HEK293 (cell line): ENCODE data around the gene ISOC1.

ENCODE experiments used
- CTCF ChIA-PET: fragments of 350-600 bp; formaldehyde crosslinking; extraction: SDS; loops from one replicate; lab custom pipeline; 2021; ENCODE audit warnings: antibody characterized with exemption; lab: Yijun Ruan, JAX
- POLR2A ChIA-PET: fragments of 300-600 bp; formaldehyde crosslinking; extraction: SDS; loops from one replicate; lab custom pipeline; 2020; ENCODE audit warnings: antibody characterized with exemption, inconsistent platforms; lab: Yijun Ruan, JAX
- H3K27ac ChIP-seq: fragments of 200-500 bp; sonication (Bioruptor generic); 2 replicates; pipeline ENCODE4 v1.5.1; 2014; ENCODE audit warnings: low read depth, low read length, control low read depth, inconsistent platforms; ENCODE audit errors: extremely low read depth
- H3K36me3 ChIP-seq, 2 experiments: fragments of 200-500 bp in 1 of 2; sonication (Bioruptor generic) in 1 of 2; 1 replicate in 1 of 2; 2 replicates in 1 of 2; pipeline ENCODE4 v1.5.1; 2014 to 2017; ENCODE audit warnings: inconsistent platforms in 2 of 2, low read length in 2 of 2; ENCODE audit not compliant: control insufficient read depth in 2 of 2, insufficient read depth in 1 of 2
- H3K4me1 ChIP-seq: fragments of 200-500 bp; sonication (Bioruptor generic); 2 replicates; pipeline ENCODE4 v1.5.1; 2014; ENCODE audit warnings: mild to moderate bottlenecking, low read length, inconsistent platforms; ENCODE audit not compliant: control insufficient read depth, insufficient read depth
- H3K4me3 ChIP-seq: 2 replicates; pipeline ENCODE4 v1.5.1; 2011; ENCODE audit warnings: low read depth, mild to moderate bottlenecking, control low read depth, low read length, moderate library complexity
- H3K9me3 ChIP-seq: fragments of 200-500 bp; sonication (Bioruptor generic); 2 replicates; pipeline ENCODE4 v1.5.1; 2014; ENCODE audit warnings: low read depth, low read length, inconsistent platforms; ENCODE audit not compliant: control insufficient read depth, insufficient read depth
- GFI1B ChIP-seq: fragments of 450-650 bp; formaldehyde crosslinking; IDR thresholded peaks from 2 replicates; pipeline ENCODE4 v1.5.1; 2016; ENCODE audit warnings: missing biosample characterization, missing genetic modification characterization
- GLI4 ChIP-seq: fragments of 450-650 bp; formaldehyde crosslinking; IDR thresholded peaks from 2 replicates; pipeline ENCODE4 v1.5.1; 2016; ENCODE audit warnings: missing biosample characterization, missing genetic modification characterization
- HOXC10 ChIP-seq: sonication (generic); formaldehyde crosslinking; IDR thresholded peaks from 2 replicates; pipeline ENCODE4 v1.8.1; 2023; ENCODE audit warnings: mild to moderate bottlenecking, missing genetic modification reagents
- MZF1 ChIP-seq: fragments of 450-650 bp; formaldehyde crosslinking; IDR thresholded peaks from 2 replicates; pipeline ENCODE4 v1.5.1; 2017; ENCODE audit warnings: missing biosample characterization, missing genetic modification characterization, borderline replicate concordance
- RBAK ChIP-seq: fragments of 450-650 bp; formaldehyde crosslinking; IDR thresholded peaks from 2 replicates; pipeline ENCODE4 v1.5.1; 2016; ENCODE audit warnings: missing biosample characterization, missing genetic modification characterization
- SP2 ChIP-seq: fragments of 450-650 bp; formaldehyde crosslinking; IDR thresholded peaks from 2 replicates; pipeline ENCODE4 v1.5.1; 2016; ENCODE audit warnings: missing biosample characterization, missing genetic modification characterization
- ZBTB21 ChIP-seq: fragments of 450-650 bp; formaldehyde crosslinking; IDR thresholded peaks from 2 replicates; pipeline ENCODE4 v1.5.1; 2017; ENCODE audit warnings: missing biosample characterization, missing genetic modification characterization
- ZFP3 ChIP-seq: fragments of 450-650 bp; formaldehyde crosslinking; IDR thresholded peaks from 2 replicates; pipeline ENCODE4 v1.5.1; 2016; ENCODE audit warnings: low read depth, missing biosample characterization, missing genetic modification characterization
- ZNF10 ChIP-seq: fragments of 450-650 bp; formaldehyde crosslinking; IDR thresholded peaks from 2 replicates; pipeline ENCODE4 v1.5.1; 2017; ENCODE audit warnings: missing biosample characterization, missing genetic modification characterization
- ZNF121 ChIP-seq: fragments of 450-650 bp; formaldehyde crosslinking; IDR thresholded peaks from 2 replicates; pipeline ENCODE4 v1.5.1; 2016; ENCODE audit warnings: missing biosample characterization, missing genetic modification characterization
- ZNF292 ChIP-seq: fragments of 450-650 bp; formaldehyde crosslinking; IDR thresholded peaks from 2 replicates; pipeline ENCODE4 v1.5.1; 2016; ENCODE audit warnings: low read depth, missing biosample characterization, missing genetic modification characterization, borderline replicate concordance
- ZNF341 ChIP-seq: fragments of 450-650 bp; formaldehyde crosslinking; IDR thresholded peaks from 2 replicates; pipeline ENCODE4; 2016; ENCODE audit warnings: low read depth, missing biosample characterization, missing genetic modification characterization
- ZNF426 ChIP-seq: fragments of 450-650 bp; formaldehyde crosslinking; IDR thresholded peaks from 2 replicates; pipeline ENCODE4 v1.5.1; 2017; ENCODE audit warnings: missing biosample characterization, missing genetic modification characterization, mild to moderate bottlenecking, inconsistent platforms, moderate library complexity
- ZNF510 ChIP-seq: fragments of 450-650 bp; formaldehyde crosslinking; IDR thresholded peaks from 2 replicates; pipeline ENCODE4 v1.5.1; 2018; ENCODE audit warnings: mild to moderate bottlenecking, missing genetic modification characterization, missing biosample characterization; ENCODE audit not compliant: insufficient replicate concordance
- ZNF530 ChIP-seq: fragments of 450-650 bp; formaldehyde crosslinking; IDR thresholded peaks from 2 replicates; pipeline ENCODE4 v1.5.1; 2016; ENCODE audit warnings: low read depth, missing biosample characterization, missing genetic modification characterization
- ZNF555 ChIP-seq: fragments of 450-650 bp; formaldehyde crosslinking; conservative IDR thresholded peaks from 2 replicates; pipeline ENCODE4 v1.5.1; 2017; ENCODE audit warnings: missing biosample characterization, mild to moderate bottlenecking, missing genetic modification characterization, inconsistent platforms
- ZNF785 ChIP-seq: fragments of 450-650 bp; formaldehyde crosslinking; IDR thresholded peaks from 2 replicates; pipeline ENCODE4 v1.5.1; 2016; ENCODE audit warnings: missing biosample characterization, missing genetic modification characterization
- ZNF837 ChIP-seq: fragments of 450-650 bp; formaldehyde crosslinking; IDR thresholded peaks from 2 replicates; pipeline ENCODE4 v1.5.1; 2016; ENCODE audit warnings: missing biosample characterization, missing genetic modification characterization
- TF ChIP-seq, protein P1 (sequence below): fragments of 450-650 bp; formaldehyde crosslinking; IDR thresholded peaks from 2 replicates; pipeline ENCODE4 v1.5.1; 2016; ENCODE audit warnings: missing biosample characterization, missing genetic modification characterization
- TF ChIP-seq, protein P2 (sequence below): fragments of 450-650 bp; IDR thresholded peaks from 2 replicates; pipeline ENCODE4 v1.5.1; 2018; ENCODE audit warnings: missing biosample characterization, missing genetic modification characterization
- TF ChIP-seq, protein P3 (sequence below): fragments of 450-650 bp; formaldehyde crosslinking; IDR thresholded peaks from 2 replicates; pipeline ENCODE4 v1.5.1; 2017; ENCODE audit warnings: missing biosample characterization, missing genetic modification characterization
- TF ChIP-seq, protein P4 (sequence below): fragments of 450-650 bp; formaldehyde crosslinking; IDR thresholded peaks from 2 replicates; pipeline ENCODE4 v1.5.1; 2017; ENCODE audit warnings: missing biosample characterization, missing genetic modification characterization
- TF ChIP-seq, protein P5 (sequence below): fragments of 450-650 bp; formaldehyde crosslinking; conservative IDR thresholded peaks from 2 replicates; pipeline ENCODE4 v1.5.1; 2016; ENCODE audit warnings: low read depth, missing biosample characterization, missing genetic modification characterization
- TF ChIP-seq, protein P6 (sequence below): fragments of 450-650 bp; formaldehyde crosslinking; IDR thresholded peaks from 2 replicates; pipeline ENCODE4 v1.5.1; 2017; ENCODE audit warnings: missing biosample characterization, missing genetic modification characterization

Gene ISOC1

DNA sequence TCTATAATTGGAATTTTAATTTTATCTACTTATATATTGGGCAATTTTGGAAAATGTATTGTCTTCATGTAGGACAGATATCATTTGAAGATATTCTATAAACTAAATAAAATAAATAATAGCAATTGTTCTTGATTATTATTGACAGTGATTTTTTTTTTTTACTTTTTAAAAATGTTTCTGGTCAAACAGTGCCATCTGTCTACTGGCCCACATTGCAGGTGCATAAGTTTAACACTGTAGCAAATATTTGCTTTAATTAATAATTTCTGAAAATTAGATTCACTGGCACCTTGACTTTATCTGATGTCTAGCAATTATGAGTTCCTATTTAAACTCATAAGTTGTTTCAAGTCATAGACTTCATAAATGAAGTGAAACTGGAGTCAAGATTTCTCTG lies 41.1 kb upstream of the ISOC1 start (continued):
- TF ChIP-seq ZNF292 (no peak), ZBTB21 (tag by site-specific recombination) (no peak), ZNF555 (no peak), SP2 (tag by site-specific recombination) (no peak)
- TF ChIP-seq, protein P1, sequence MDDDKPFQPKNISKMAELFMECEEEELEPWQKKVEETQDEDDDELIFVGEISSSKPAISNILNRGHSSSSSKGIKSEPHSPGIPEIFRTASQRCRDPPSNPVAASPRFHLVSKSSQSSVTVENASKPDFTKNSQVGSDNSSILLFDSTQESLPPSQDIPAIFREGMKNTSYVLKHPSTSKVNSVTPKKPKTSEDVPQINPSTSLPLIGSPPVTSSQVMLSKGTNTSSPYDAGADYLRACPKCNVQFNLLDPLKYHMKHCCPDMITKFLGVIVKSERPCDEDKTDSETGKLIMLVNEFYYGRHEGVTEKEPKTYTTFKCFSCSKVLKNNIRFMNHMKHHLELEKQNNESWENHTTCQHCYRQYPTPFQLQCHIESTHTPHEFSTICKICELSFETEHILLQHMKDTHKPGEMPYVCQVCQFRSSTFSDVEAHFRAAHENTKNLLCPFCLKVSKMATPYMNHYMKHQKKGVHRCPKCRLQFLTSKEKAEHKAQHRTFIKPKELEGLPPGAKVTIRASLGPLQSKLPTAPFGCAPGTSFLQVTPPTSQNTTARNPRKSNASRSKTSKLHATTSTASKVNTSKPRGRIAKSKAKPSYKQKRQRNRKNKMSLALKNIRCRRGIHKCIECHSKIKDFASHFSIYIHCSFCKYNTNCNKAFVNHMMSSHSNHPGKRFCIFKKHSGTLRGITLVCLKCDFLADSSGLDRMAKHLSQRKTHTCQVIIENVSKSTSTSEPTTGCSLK (tag by site-specific recombination), result no peak

DNA sequence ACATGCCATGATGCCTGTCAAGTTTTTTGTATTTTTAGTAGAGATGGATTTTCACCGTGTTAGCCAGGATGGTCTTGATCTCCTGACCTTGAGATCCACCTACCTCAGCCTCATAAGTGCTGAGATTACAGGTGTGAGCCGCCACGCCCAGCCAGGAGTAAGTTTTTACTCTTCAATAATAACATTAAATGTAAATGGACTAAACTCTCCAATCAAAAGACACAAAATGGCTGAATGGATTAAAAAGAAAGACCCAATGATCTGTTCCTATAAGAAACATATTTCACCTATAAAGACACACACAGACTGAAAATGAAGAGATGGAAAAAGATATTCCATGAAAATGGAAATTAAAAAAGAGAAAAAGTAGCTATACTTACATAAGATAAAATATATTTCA lies 37.2 kb upstream of the ISOC1 start:
- no peaks in the 10 kb centered on the region for H3K36me3 ChIP-seq
- H3K4me1 ChIP-seq, result no peaks in the 10 kb centered on the region
- CTCF ChIA-PET, result interaction anchor here (0.8 kb wide), 1 partner anchor 12 kb away, joined by 3 read pairs; no protein-coding TSS in a partner anchor
- H3K9me3 ChIP-seq, result no peaks in the 10 kb centered on the region
- no peak overlapping the region for H3K4me3 ChIP-seq
- POLR2A ChIA-PET, result no interaction called here
- H3K27ac ChIP-seq, result no peak overlapping the region
- TF ChIP-seq ZNF121 (tag by site-specific recombination), result no peak
- TF ChIP-seq ZNF426 (tag by site-specific recombination), result no peak
- TF ChIP-seq, protein P2, sequence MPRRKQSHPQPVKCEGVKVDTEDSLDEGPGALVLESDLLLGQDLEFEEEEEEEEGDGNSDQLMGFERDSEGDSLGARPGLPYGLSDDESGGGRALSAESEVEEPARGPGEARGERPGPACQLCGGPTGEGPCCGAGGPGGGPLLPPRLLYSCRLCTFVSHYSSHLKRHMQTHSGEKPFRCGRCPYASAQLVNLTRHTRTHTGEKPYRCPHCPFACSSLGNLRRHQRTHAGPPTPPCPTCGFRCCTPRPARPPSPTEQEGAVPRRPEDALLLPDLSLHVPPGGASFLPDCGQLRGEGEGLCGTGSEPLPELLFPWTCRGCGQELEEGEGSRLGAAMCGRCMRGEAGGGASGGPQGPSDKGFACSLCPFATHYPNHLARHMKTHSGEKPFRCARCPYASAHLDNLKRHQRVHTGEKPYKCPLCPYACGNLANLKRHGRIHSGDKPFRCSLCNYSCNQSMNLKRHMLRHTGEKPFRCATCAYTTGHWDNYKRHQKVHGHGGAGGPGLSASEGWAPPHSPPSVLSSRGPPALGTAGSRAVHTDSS (tag by site-specific recombination), result no peak
- TF ChIP-seq, protein P3, sequence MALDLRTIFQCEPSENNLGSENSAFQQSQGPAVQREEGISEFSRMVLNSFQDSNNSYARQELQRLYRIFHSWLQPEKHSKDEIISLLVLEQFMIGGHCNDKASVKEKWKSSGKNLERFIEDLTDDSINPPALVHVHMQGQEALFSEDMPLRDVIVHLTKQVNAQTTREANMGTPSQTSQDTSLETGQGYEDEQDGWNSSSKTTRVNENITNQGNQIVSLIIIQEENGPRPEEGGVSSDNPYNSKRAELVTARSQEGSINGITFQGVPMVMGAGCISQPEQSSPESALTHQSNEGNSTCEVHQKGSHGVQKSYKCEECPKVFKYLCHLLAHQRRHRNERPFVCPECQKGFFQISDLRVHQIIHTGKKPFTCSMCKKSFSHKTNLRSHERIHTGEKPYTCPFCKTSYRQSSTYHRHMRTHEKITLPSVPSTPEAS (tag by site-specific recombination), result no peak
- no peak for TF ChIP-seq ZNF341 (tag by site-specific recombination)
- no peak for TF ChIP-seq MZF1 (tag by site-specific recombination)
- no peak for TF ChIP-seq HOXC10 (CRISPR knock-in tag)
- TF ChIP-seq, protein P4, sequence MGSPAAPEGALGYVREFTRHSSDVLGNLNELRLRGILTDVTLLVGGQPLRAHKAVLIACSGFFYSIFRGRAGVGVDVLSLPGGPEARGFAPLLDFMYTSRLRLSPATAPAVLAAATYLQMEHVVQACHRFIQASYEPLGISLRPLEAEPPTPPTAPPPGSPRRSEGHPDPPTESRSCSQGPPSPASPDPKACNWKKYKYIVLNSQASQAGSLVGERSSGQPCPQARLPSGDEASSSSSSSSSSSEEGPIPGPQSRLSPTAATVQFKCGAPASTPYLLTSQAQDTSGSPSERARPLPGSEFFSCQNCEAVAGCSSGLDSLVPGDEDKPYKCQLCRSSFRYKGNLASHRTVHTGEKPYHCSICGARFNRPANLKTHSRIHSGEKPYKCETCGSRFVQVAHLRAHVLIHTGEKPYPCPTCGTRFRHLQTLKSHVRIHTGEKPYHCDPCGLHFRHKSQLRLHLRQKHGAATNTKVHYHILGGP (tag by site-specific recombination), result no peak
- no peak for TF ChIP-seq ZNF530 (tag by site-specific recombination)
- no peak for TF ChIP-seq ZNF10 (tag by site-specific recombination)
- no peak for TF ChIP-seq ZNF785 (tag by site-specific recombination)
- TF ChIP-seq, protein P5, sequence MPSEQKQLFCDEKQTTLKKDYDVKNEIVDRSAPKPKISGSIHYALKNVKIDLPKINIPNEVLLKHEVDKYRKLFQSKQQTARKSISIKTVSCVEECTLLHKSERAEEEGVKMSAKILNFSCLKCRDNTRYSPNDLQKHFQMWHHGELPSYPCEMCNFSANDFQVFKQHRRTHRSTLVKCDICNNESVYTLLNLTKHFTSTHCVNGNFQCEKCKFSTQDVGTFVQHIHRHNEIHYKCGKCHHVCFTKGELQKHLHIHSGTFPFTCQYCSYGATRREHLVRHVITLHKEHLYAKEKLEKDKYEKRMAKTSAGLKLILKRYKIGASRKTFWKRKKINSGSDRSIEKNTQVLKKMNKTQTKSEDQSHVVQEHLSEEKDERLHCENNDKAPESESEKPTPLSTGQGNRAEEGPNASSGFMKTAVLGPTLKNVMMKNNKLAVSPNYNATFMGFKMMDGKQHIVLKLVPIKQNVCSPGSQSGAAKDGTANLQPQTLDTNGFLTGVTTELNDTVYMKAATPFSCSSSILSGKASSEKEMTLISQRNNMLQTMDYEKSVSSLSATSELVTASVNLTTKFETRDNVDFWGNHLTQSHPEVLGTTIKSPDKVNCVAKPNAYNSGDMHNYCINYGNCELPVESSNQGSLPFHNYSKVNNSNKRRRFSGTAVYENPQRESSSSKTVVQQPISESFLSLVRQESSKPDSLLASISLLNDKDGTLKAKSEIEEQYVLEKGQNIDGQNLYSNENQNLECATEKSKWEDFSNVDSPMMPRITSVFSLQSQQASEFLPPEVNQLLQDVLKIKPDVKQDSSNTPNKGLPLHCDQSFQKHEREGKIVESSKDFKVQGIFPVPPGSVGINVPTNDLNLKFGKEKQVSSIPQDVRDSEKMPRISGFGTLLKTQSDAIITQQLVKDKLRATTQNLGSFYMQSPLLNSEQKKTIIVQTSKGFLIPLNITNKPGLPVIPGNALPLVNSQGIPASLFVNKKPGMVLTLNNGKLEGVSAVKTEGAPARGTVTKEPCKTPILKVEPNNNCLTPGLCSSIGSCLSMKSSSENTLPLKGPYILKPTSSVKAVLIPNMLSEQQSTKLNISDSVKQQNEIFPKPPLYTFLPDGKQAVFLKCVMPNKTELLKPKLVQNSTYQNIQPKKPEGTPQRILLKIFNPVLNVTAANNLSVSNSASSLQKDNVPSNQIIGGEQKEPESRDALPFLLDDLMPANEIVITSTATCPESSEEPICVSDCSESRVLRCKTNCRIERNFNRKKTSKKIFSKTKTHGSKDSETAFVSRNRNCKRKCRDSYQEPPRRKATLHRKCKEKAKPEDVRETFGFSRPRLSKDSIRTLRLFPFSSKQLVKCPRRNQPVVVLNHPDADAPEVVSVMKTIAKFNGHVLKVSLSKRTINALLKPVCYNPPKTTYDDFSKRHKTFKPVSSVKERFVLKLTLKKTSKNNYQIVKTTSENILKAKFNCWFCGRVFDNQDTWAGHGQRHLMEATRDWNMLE (tag by site-specific recombination), result no peak
- no peak for TF ChIP-seq RBAK (tag by site-specific recombination)
- no peak for TF ChIP-seq GLI4 (tag by site-specific recombination)
- TF ChIP-seq, protein P6, sequence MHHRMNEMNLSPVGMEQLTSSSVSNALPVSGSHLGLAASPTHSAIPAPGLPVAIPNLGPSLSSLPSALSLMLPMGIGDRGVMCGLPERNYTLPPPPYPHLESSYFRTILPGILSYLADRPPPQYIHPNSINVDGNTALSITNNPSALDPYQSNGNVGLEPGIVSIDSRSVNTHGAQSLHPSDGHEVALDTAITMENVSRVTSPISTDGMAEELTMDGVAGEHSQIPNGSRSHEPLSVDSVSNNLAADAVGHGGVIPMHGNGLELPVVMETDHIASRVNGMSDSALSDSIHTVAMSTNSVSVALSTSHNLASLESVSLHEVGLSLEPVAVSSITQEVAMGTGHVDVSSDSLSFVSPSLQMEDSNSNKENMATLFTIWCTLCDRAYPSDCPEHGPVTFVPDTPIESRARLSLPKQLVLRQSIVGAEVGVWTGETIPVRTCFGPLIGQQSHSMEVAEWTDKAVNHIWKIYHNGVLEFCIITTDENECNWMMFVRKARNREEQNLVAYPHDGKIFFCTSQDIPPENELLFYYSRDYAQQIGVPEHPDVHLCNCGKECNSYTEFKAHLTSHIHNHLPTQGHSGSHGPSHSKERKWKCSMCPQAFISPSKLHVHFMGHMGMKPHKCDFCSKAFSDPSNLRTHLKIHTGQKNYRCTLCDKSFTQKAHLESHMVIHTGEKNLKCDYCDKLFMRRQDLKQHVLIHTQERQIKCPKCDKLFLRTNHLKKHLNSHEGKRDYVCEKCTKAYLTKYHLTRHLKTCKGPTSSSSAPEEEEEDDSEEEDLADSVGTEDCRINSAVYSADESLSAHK (tag by site-specific recombination), result no peak
- TF ChIP-seq ZFP3 (tag by site-specific recombination), result no peak
- no peak for TF ChIP-seq GFI1B (tag by site-specific recombination)
- no peak for TF ChIP-seq ZNF510 (tag by site-specific recombination)
- no peak for TF ChIP-seq ZNF837 (tag by site-specific recombination)
